ENCODE results near the gene KCNQ2. TPM values are rescaled to one million over a fixed set of nuclear protein-coding genes. Genes with fewer than 3 reads are reported as not detected.
A peak's percentile ranks its signal among the peaks of the same experiment; 100 is the strongest.

The KCNQ2 gene
- total and polyA plus RNA-seq, 2 experiments from 2014 or later = 68.5 to 92.4 TPM

- H2AFZ ChIP-seq = no peak overlapping the region
- ATAC-seq = peak; percentile 60
- peaks cover 3% of the 10 kb centered on the region; the same call in 1 of the 2 replicates for H3K4me1 ChIP-seq (ENCODE audit: insufficient read depth)
- Mint-ChIP-seq H3K4me3 (peak overlapping the region; percentile 54; the same call in 2 of the 3 replicates), H3K27ac (no peak overlapping the region), H3K36me3 (ENCODE audit: low read depth) (no peaks in the 10 kb centered on the region), H3K9me3 (no peaks in the 10 kb centered on the region), H3K27me3 (ENCODE audit: insufficient read depth, low read depth, poor library complexity) (peaks cover 7% of the 10 kb centered on the region), H3K4me1 (peaks cover 6% of the 10 kb centered on the region; the same call in 1 of the 3 replicates)
- H3K36me3 ChIP-seq (ENCODE audit: insufficient read depth) = no peaks in the 10 kb centered on the region
- H3K4me2 ChIP-seq = peak overlapping the region; percentile 55; the same call in 1 of the 2 replicates
- no peaks in the 10 kb centered on the region for H4K20me1 ChIP-seq (replicated peaks; ENCODE audit: insufficient read depth)
- H3K79me2 ChIP-seq (replicated peaks; ENCODE audit: insufficient read depth) = no peaks in the 10 kb centered on the region
- H3K27me3 ChIP-seq (ENCODE audit: insufficient read depth) = no peaks in the 10 kb centered on the region
- H3K4me3 ChIP-seq = peak overlapping the region; percentile 33; the same call in 1 of the 2 replicates
- H3F3A ChIP-seq (replicated peaks; ENCODE audit: low read depth) = 0 out of 2 replicates have a peak, but pooled peaks cover 5% of the 10 kb centered on the region
- TF ChIP-seq CTCF (conservative IDR thresholded peaks at IDR 0.05; ENCODE audit: low read depth in 2 of 2) (no peak), ETS1 (IDR thresholded peaks at IDR 0.05) (no peak; the same call in 1 of the 2 replicates), EZH2phosphoT487 (IDR thresholded peaks at IDR 0.05; ENCODE audit: unreplicated experiment) (no peak), JUNB (IDR thresholded peaks at IDR 0.05; ENCODE audit: unreplicated experiment) (no peak), REST (IDR thresholded peaks at IDR 0.05; ENCODE audit: unreplicated experiment) (no peak), ZNF331 (CRISPR knock-in tag; IDR thresholded peaks at IDR 0.05; ENCODE audit: low read depth) (no peak), EZH2 (IDR thresholded peaks at IDR 0.05; ENCODE audit: low read depth, unreplicated experiment) (no peak), ZNF114 (CRISPR knock-in tag; IDR thresholded peaks at IDR 0.05) (no peak), CREB1 (CRISPR knock-in tag; IDR thresholded peaks at IDR 0.05; ENCODE audit: low read depth) (no peak), NANOG (IDR thresholded peaks at IDR 0.05; ENCODE audit: borderline replicate concordance) (no peak), POLR2AphosphoS5 (IDR thresholded peaks at IDR 0.05; ENCODE audit: low read depth) (no peak), STAT1 (IDR thresholded peaks at IDR 0.05; ENCODE audit: unreplicated experiment) (no peak), ZNF462 (CRISPR knock-in tag; IDR thresholded peaks at IDR 0.05) (no peak)
- peaks cover 6% of the 10 kb centered on the region; the same call in 1 of the 2 replicates for H3K9me2 ChIP-seq (ENCODE audit: insufficient read depth)
- no peak overlapping the region for H3K27ac ChIP-seq (ENCODE audit: low read depth)
- DNase-seq (ENCODE audit: low spot score) = peak; percentile 66
Measured at GRCh38 chr20:63409834-63410435, 62.5 kb downstream of the KCNQ2 start.

All from GM23338 (cell line).